ENCODE data around the gene PLEKHF1. TPM values are rescaled to one million over a fixed set of nuclear protein-coding genes. Genes with fewer than 3 reads are reported as not detected.

Gene PLEKHF1
- total and polyA plus RNA-seq, 2 of the 13 experiments (the other 11 are each of a cell fraction or from before 2014, with no cell fraction given): 2.9 to 3.8 TPM

DNA sequence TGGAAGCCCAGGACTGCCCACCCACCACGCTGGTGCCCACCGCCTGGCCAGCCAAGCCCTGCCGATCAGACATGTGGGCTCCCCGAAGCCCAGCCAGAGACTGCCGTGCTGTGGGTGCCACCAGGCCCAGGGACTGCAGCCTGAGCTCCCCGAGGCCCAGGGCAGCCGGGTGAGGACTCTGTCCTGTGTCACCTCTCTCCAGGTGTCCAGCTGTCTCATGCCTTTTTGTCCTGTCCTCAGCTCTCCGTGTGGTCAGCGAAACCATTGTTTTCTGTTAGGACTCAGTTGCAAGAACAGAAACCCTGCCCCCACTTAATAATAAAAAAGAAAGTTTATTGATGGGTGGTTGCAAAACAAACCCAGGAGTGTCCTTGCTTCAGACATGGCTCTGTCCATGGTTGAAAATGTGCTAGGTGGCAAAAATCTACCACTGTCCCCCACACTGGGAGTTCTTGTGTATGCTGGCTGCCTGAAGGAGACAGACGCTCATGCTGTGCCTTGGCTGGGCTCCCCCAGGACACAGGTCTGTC is 9.9 kb downstream of the PLEKHF1 start:
- FAIRE-seq (no peak), DNase-seq (ENCODE audit: low spot score) (no peak), ATAC-seq (no peak)
- Histone ChIP-seq H3K4me1 (ENCODE audit: insufficient read depth, low read length) (peaks cover 35% of the 10 kb centered on the region), H3K9ac (ENCODE audit: insufficient read depth, low read depth, low read length) (no peak overlapping the region), H4K20me1 (ENCODE audit: insufficient read depth, low read length) (0 out of 2 replicates have a peak, but pooled peaks cover 2% of the 10 kb centered on the region), H3K4me2 (ENCODE audit: low read depth, low read length) (no peak overlapping the region), H3K36me3 (replicated peaks in 1 of 2; ENCODE audit: control insufficient read depth in 1 of 2, insufficient read depth in 2 of 2, low read length in 2 of 2) (peaks cover 0 to 12% of the 10 kb centered on the region in 2 experiments; a peak in 2 of 5 replicates), H3K4me3 (replicated peaks in 1 of 3; ENCODE audit: insufficient read depth in 1 of 3, low read depth in 2 of 3, low read length in 3 of 3) (no peak overlapping the region), H3K27ac (ENCODE audit: extremely low read length, insufficient read depth, low read length) (no peak overlapping the region), H3K79me2 (ENCODE audit: insufficient read depth, low read length) (no peaks in the 10 kb centered on the region), H3K27me3 (ENCODE audit: control insufficient read depth in 1 of 2, insufficient read depth in 2 of 2, low read length in 2 of 2) (no peaks in the 10 kb centered on the region), H3K9me3 (ENCODE audit: low read length) (no peaks in the 10 kb centered on the region), H2AFZ (ENCODE audit: low read length) (no peak overlapping the region)
- TF ChIP-seq SP1 (IDR thresholded peaks at IDR 0.05) (no peak), SP1 (CRISPR knock-in tag; IDR thresholded peaks at IDR 0.05) (no peak), CEBPZ (IDR thresholded peaks at IDR 0.05; ENCODE audit: low read length) (no peak), CBX1 (IDR thresholded peaks at IDR 0.05; ENCODE audit: low read depth) (no peak), HNF1A (IDR thresholded peaks at IDR 0.05; ENCODE audit: low read depth) (no peak), HNF1A (CRISPR knock-in tag; IDR thresholded peaks at IDR 0.05; ENCODE audit: borderline replicate concordance) (no peak), ZNF460 (CRISPR knock-in tag; IDR thresholded peaks at IDR 0.05; ENCODE audit: borderline replicate concordance) (no peak), TFDP1 (CRISPR knock-in tag; IDR thresholded peaks at IDR 0.05; ENCODE audit: borderline replicate concordance) (no peak)
- POLR2A ChIA-PET: no interaction called here
- 100% methylated on average over 2 of the region's 10 CpGs for WGBS (ENCODE audit: low lambda C conversion rate)
- CTCF ChIA-PET (ENCODE audit: low intra/inter-chr PET ratio, low total read pairs): no interaction called here
- in situ Hi-C loops (cut with HindIII; ENCODE audit: extremely low pct_ligation_motif_present, low pct_unique_long_range_greater_than_20kb): no loop called here
- no TSS peak for BruUV-seq (replicated peaks)
- intact Hi-C loops (cut with micrococcal nuclease; ENCODE audit: unreplicated experiment): no loop called here
